GM19035 (cell line): Measurements from ENCODE around the gene ARL9.
"Not testable (repeated sequence)": the region's sequence is repeated elsewhere in the genome, so short reads cannot be mapped to it uniquely, and the experiment has no call there.

Source experiments
- ATAC-seq: cut with Tn5 transposase; IDR thresholded peaks from one replicate; pipeline ENCODE4 v1.9.1; 2021; ENCODE audit not compliant: unreplicated experiment

Gene ARL9, protein sequence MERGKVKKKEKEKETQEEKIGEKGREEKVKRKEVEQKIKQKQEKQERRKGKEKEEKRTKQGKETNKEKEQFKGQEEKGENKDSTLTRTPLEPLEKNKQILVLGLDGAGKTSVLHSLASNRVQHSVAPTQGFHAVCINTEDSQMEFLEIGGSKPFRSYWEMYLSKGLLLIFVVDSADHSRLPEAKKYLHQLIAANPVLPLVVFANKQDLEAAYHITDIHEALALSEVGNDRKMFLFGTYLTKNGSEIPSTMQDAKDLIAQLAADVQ

DNA sequence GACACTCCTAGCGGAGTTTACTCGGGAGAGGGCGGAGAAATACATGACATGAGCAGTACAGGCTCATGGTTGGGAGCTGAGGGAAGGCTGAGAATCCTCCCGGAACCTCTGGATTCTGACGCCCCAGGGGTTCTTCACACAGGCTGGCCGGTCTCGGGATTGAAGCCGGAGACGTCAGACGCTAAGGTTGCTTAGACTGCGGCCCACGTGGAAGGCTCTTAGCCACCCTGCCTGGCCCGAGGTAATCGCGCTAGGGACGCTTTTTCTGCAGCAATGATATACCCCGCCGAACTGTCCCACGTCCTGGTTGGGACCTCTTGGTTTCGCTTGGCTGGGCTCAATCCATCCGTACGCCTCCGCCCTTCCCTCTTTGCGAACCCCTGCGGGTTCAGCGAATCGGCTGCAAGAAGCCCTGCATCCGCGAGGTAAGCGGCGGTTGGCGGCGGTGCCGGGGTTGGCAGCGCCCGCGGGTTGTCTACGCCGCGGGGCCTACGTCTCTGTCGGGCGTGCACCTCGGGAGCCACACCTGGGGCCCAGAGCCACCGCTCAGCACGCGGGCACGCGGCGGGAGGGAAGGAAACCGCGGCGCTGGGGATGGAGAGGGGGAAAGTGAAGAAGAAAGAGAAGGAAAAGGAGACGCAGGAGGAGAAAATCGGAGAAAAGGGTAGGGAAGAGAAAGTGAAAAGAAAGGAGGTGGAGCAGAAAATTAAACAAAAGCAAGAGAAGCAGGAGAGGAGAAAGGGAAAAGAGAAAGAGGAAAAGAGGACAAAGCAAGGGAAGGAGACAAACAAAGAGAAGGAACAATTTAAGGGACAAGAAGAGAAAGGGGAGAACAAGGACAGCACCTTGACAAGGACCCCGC lies at the start of gene ARL9:
Gene ARL9 (plus strand): TSS at position 523 of the 862 bp plus-strand sequence. CDS start 72 bp downstream, at position 595.
- peak; percentile 58 for ATAC-seq

DNA sequence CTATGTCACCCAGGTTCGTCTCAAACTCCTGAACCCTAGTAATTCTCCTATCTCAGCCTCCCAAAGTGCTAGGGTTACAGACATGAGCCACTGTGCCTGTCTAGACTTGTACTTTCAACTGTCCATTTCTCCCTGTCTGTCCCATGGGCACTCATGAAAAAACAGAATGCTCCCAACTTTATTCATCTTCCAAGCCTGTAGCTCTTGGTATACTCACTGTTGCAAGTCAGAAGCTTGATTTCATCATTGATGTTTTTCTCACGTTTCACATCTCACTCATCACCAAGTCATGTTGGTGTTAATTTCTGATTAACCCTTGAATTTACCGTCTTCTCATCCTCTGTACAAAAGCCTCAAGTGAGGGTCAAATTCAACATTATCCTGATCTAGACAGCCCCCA lies 45.5 kb upstream of the ARL9 start:
- ATAC-seq, result no peak

DNA sequence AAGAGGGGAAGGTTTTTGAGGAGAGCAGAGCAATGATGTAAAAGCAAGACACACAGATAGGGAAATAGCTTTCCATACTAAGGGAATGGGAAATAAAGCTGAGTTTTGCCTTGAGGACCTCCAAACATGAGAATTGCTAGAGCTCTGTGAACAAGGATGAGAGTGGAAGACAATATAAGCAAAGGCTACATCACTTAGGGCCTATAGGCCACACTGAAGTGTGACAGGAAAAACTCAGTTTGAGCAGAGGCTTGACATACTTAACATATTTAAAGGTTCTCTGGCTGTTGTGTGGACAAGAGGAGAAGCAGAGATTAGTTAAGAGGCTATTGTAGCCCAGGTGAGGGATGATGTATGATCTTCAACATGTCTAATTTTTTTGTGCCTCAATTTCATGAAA lies 43.4 kb upstream of the ARL9 start:
- no peak for ATAC-seq

DNA sequence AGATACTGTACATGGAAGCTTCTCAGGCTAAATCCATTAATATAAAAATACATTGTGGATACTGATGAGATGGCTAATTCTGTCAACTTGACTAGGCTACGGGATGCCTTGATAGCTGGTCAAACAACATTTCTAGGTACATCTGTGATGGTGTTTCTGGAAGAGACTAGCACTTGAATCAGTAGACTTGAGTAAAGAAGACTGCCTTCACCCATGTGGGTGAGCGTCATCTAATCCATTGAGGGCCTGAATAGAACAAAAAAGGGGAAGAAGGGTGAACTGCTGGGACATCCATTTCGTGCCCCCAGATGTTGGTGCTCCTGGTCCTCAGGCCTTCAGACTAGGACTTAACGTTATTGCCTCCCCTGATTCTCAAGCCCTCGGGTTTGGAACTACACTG lies 41.9 kb upstream of the ARL9 start:
- ATAC-seq, result no peak

DNA sequence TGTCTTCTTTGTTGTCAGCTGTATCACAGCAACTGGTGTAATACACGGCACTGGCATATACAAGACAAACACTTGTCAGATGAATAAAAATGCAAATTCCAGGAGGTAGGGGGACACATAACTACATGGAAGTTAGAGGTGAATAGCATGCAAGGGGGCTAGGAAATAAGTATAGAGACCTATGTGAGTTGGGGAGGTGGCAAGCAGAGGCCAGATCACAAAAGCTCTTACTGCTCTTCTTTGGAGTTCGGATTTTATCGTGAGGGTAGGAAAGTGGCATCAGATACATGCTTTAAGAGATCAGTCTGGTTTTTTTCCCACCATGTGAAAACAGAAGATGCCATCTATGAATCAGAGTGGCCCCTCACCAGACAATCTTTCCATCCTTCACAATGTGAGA lies 41.0 kb upstream of the ARL9 start:
- ATAC-seq, result no peak

DNA sequence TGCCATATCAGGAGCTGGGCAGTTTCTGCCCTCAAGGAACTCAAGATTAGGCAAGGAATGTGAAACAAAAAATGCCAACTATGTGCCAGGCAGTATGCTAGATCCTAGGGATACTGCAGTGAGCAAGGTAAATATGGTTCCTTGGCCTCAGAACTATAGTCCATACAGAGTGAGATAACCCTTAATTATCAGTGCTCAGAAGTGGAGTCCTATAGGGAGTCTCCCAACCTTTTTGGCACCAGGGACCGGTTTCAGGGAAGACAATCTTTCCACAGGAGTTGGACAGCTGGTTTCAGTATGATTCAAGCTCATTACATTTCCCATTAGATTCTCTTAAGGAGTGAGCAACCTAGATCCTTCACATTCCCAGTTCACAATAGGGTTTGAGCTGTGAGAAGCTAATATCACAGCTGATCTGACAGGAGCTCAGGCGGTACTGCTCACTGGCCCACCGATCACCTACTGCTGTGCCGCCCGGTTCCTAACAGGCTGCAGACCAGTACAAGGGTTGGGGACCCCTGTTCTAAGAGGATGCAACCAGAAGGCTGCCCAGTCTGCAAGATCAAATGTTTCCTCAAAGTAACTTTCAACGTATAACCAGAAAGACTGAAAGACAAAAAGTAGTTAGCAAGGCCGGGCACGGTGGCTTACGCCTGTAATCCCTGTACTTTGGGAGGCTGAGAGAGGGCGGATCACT lies 39.8 kb upstream of the ARL9 start:
- ATAC-seq, result no peak

DNA sequence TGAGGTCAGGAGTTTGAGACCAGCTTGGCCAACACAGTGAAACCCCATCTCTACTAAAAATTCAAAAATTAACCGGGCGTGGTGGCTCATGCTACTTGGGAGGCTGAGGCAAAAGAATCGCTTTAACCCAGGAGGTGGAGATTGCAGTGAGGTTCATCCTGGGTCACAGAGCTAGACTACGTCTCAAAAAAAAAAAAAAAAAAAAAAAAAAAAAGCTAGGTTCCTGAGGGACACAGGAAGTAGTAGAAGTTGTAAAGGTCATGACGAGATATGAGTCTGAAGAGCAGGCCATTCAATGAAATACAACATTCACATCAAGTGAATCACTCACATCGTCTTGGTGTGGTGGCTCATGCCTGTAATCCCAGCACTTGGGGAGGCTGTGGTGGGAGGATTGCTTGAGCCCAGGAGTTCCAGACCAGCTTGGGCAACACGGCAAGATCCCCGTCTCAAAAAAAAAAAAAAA lies 39.3 kb upstream of the ARL9 start:
- not testable (repeated sequence) for ATAC-seq

DNA sequence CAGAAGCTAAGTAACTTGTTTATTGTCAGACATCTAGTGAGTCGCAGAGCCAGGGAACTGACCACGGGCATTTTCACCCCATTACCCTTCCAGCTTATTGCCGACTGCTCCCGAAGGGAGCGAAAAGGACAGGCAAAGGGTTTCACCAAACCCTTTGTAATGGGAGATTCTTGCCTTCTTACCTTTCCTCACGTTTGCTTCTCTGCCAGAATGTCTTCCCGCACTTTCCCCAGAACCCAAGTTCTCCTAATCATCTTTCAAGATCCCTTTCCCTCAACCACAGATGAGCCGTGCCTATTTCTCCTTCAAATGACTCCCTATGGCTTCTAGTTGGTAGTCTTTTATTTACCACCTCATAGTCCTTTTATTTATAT lies 38.7 kb upstream of the ARL9 start:
- no peak for ATAC-seq

DNA sequence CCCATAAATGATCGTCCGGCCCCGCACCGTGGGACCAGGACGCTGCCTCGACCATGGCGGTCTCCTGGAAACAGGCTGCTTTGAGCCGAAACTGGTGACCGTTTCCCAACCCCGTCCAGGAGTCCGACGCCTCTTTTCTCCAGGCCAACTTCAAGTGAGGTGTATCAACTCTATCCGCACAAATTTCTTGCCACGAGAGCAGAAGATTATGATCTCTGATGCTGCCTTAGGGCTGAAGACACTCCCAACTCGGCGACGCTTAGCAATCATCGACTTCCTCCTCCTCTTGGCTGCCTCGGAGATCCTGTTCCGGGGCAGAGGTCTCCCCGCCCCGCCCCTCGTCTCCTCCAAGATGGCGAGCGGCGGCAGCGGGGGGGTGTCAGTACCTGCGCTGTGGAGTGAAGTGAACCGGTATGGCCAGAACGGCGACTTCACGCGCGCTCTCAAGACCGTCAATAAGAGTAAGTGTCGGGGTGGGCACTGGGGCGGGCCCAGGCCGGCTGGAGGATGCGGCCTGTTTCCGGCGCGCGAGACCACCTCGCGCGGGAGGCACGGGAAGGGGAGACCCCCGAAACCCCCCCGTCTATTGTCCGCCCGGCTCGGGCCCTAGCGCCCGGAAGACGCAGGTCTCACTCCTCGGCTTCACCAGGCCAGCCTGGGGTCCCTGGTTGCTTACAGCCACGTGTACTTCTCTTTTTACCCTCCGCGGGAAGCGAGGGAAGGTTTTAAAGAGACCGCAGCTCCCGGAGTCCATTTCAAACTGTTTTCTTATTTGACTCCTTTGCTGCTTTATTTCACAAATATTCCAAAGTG lies 38.1 kb upstream of the ARL9 start, which contains the start of gene SRP72:
Gene SRP72 (plus strand): TSS at position 334 of the 813 bp plus-strand sequence. CDS start 19 bp downstream, at position 353.
- ATAC-seq, result peak; percentile 89

DNA sequence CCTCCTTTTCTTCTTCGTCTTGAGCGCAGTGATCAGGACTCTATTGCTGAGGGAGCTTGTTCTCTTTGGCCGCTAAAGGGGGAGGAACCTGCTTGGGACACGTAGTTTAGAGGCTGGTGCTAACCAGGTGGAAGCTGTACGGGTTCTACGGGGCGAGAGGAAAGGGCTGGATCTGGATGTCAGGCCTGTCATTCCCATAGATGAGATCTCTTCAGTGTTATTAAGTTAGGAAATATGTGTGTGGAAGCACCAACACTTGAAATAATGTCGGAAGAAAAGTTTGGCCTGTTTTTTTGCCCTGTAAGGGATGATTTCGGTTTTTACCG lies 37.5 kb upstream of the ARL9 start:
- peak; percentile 55 for ATAC-seq

DNA sequence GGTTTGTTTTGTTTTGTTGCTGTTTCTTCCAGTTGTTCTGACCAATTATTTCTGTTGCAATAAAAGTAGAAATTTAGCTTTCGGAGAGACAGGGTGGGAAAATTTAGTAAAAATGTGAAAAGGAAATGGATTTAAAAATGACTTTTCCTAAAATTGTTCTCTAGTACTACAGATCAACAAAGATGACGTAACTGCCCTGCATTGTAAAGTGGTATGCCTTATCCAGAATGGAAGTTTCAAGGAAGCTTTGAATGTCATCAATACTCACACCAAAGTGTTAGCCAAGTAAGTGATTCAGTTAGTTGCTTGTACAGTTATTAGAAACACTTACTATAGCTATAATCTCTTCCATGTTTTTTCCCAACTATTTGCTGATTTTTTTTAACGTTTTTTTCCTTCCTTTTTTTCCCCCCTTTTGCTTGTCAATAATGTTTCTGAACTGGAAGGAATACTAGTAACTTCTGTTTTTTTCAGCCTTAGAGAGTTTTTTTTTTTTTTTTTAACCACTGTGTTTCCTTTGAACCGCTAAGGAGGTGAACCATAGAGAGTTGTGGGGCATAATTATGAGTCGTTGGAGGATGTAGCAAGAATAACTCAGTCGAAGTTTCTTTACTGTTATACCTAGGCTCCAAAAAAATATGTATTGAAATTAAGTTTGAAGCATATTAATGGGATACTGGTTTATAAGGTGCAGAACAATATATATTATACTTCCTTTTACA lies 35.9 kb upstream of the ARL9 start:
- ATAC-seq, result no peak

DNA sequence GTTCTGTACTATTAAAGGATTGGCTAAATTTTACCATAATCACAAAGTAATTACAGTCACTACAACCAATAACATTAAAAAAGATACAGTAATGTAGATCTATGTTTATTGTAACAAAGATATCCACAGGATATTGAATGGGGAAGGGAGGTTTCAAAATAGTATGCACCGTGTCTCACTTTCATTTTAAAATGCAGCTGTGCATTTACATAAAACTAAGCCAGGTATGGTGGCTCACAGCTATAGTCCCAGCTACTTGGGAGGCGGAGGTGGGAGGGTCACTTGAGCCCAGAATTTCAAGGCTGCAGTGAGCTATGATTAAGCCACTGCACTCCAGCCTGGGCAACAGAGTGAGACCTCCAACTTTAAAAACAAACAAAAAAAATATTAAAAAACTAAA lies 29.7 kb upstream of the ARL9 start:
- no peak for ATAC-seq

DNA sequence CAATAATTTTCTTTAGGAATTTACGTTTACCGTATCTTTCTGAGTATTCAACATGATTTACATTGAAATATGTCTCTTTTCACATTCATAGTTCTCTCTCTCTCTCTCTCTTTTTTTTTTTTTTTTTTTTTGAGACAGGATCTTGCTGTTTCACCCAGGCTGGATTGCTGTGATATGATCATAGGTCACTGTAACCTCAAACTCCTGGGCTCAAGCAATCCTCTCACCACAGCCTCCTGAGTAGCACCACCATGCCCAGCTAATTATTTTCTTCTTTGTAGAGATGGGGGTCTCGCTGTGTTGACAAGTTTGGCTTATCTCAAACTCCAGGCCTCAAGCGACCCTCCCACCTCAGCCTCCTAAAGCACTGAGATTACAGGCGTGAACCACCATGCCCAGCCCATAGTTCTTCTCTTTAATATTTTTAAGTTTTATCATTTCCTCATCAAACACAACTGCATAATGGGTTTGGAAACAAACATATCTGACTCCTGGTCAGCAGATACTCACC lies 28.3 kb upstream of the ARL9 start:
- no peak for ATAC-seq

DNA sequence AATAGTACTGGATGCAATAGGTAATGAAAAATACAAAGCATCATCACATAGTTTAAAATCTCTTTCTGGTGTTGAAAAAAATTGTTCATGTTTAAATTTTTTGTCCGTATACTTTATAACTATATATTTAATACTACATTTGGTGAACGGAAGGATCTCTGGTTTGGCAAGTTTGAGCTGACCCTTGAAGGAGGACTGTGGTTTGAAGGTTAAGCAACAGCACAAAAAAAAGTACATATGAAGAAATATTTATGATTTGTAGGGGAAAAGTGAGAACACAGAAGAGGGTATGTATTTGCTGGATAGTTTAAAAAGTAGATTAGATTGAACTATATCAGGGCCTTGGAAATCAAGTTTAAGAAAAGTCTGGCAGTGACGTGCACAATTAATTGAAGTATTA lies 24.9 kb upstream of the ARL9 start:
- no peak for ATAC-seq

DNA sequence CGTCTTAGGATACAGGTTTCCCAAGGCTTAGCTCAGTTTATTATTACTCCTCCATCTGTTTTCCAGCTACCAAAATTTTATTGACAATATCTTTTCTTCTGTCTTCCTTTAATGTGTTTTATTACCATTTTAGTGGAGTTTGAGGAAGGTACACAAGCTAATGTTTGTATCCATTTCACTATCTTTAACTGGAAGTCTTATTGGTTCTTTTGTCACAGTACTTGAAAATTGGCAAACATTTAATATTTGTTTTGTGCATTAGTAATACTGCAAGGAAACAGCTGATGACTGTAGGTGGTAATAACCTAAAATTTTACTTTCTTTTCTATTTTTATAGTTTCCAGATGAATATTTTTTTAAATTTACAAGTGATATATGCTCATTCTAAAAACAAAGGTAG lies 9.3 kb upstream of the ARL9 start:
- no peak for ATAC-seq

DNA sequence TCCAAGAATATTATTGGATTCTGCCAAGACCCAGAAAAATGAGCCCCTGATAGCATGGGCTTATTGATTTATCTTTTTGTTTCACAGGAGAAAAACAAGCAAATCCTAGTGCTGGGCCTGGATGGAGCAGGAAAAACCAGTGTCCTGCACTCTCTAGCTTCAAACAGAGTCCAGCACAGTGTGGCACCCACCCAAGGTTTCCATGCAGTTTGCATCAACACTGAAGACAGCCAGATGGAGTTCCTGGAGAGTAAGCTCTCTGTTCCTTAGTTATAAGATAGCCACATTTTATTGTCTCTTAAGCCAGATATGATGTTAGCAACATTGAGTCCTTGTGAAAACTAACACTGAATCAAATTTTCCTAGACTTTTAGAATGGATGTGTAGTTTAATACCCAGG lies 5.5 kb downstream of the ARL9 start:
- ATAC-seq, result no peak

DNA sequence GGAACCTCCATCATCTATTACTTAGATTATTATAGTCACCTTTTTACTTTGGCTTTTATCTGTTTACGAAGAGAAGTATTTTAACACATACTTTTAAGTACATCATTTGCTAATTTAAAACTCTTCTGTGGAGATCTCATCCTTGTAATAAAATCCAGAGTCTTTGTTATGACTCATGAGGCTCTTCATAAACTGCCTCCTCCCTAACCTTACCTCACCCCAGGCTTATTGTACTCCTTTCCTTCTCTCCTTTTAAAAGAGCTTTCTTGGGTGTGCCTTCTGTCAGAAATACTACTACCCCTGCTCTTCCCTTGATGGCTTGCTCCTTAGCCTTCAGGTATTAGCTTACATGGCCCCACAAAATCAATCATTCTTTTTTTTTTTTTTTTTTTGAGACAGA lies 6.6 kb downstream of the ARL9 start:
- ATAC-seq, result no peak

DNA sequence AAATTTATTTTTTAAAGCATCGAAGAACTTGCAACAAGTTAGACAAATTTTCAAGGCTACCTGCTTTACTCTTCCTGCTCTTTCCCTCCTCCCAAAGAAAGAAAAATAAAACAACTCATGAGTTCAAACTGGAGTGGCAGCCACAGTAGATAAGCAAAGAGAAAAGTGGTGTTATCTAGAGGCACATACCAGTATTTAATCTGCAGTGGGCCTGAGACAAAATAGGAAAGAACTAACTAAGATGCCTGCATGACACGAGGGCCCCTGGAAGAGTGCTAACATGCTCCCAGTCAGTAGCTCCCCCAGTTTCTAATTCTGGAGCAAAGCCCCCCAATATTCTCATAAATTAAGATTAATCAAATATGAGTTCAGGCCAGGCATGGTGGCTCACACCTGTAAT lies 7.9 kb downstream of the ARL9 start:
- no peak for ATAC-seq

DNA sequence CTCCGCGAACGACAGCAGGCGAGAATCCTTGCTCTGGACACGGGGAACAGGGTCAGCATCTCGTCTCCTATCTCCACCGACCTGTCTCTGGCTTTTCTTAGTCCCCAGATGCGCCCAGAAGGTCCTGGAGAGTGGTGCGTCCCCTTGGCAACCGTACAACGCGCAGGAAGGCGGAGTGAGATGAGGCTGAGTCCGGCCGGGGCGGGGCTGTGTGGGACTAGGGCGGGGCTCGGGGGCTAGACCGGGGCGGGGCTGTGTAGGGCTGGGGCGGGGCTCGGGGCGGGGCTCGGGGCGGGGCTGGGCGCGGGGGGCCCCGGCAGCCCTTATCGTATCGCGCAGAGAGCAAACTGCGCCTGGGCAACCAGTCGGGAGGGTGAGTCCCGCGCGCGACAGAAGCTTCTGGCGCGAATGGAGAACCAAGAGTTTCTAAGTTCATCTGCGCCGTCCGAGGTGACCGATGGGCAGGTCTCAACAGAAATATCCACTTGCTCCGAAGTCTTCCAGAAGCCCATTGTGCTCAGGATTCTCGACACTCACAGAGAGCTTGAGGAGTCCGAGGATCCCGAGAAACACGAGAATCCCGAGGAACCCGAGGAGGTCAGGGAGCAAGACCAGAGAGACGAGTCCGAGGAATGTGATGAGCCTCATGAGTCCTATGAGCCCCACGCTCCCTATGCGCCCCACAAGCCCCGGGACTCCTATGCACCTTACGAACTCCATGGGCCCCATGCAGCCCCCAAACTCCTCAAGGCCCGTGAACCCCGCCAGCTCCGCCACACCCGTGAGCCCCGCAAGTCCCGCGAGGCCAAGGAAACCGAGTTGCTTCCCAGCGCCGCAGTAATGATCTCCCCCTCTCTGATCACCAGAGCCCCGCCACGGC lies 24.9 kb downstream of the ARL9 start:
- peak; percentile 89 for ATAC-seq
